Omental fat pad (tissue), 4 donors: ENCODE results near the gene TMEM225. TPM values are rescaled to one million over a fixed set of nuclear protein-coding genes. Genes with fewer than 3 reads are reported as not detected.
"Not testable (repeated sequence)": the region's sequence is repeated elsewhere in the genome, so short reads cannot be mapped to it uniquely, and the experiment has no call there.

Source experiments
- ATAC-seq: fragments of 150-250 bp; one replicate; pipeline ENCODE4 v1.9.1; 2016; ENCODE audit warnings: mild to moderate bottlenecking, moderate library complexity; ENCODE audit not compliant: low FRiP score
- DNase-seq: peaks from one replicate; pipeline ENCODE4 v3.0.0-alpha.2; 2019; ENCODE audit warnings: low spot score
- CTCF ChIP-seq, 3 donors: fragments of 450-650 bp; IDR thresholded peaks; one replicate each; pipeline ENCODE4 v1.5.1; 2016 to 2017; ENCODE audit warnings: antibody characterized with exemption in 3 of 3, mild to moderate bottlenecking in 3 of 3, moderate library complexity in 2 of 3
- total RNA-seq, 4 donors: library from RNA; depleted of rRNA; stranded (reverse); fragments of >200 nt; gene quantifications; one replicate each; pipeline ENCODE4 v1.1.0, GENCODE V29; 2016

The TMEM225 gene
- total RNA-seq, 4 donors from 2014 or later: not detected

GRCh38 chr11:123899792-123900191, 14.3 kb upstream of the TMEM225 start:
- ATAC-seq: no peak
- no peak for TF ChIP-seq CTCF (IDR thresholded peaks at IDR 0.05)
- DNase-seq: no peak

- TF ChIP-seq CTCF (IDR thresholded peaks at IDR 0.05): no peak
- ATAC-seq: no peak
Observed at GRCh38 chr11:123892031-123892430, 6.6 kb upstream of the TMEM225 start.

GRCh38 chr11:123880912-123881311, 4.6 kb downstream of the TMEM225 start:
- DNase-seq: no peak
- TF ChIP-seq CTCF (IDR thresholded peaks at IDR 0.05): no peak
- ATAC-seq: no peak

More at GRCh38 chr11:123892031-123892430, 6.6 kb upstream of the TMEM225 start:
- DNase-seq: no peak

- not testable (repeated sequence) for DNase-seq, ATAC-seq
Observed at GRCh38 chr11:123867795-123868194, 17.7 kb downstream of the TMEM225 start.

- not testable (repeated sequence) for DNase-seq, ATAC-seq
Observed at GRCh38 chr11:123865293-123865692, 20.2 kb downstream of the TMEM225 start.

GRCh38 chr11:123859731-123860130, 25.7 kb downstream of the TMEM225 start:
- no peak for DNase-seq
- TF ChIP-seq CTCF (IDR thresholded peaks at IDR 0.05): no peak
- no peak for ATAC-seq

GRCh38 chr11:123856444-123856843, 29.0 kb downstream of the TMEM225 start:
- ATAC-seq (no peak), DNase-seq (no peak)
- no peak for TF ChIP-seq CTCF (IDR thresholded peaks at IDR 0.05)

GRCh38 chr11:123853038-123853437, 32.4 kb downstream of the TMEM225 start:
- no peak for ATAC-seq
- no peak for TF ChIP-seq CTCF (IDR thresholded peaks at IDR 0.05)
- no peak for DNase-seq
